Skeletal muscle satellite cell (primary cell): Measurements from ENCODE around the gene OSBPL6.
A peak's percentile ranks its signal among the peaks of the same experiment; 100 is the strongest.

Experiments
- H3K27me3 ChIP-seq: 2 replicates; pipeline ENCODE4 v1.7.0; 2013; ENCODE audit warnings: low read length; ENCODE audit not compliant: control insufficient read depth, insufficient read depth
- H3K36me3 ChIP-seq: 2 replicates; pipeline ENCODE4 v1.7.0; 2013; ENCODE audit warnings: mild to moderate bottlenecking, control low read depth, low read length; ENCODE audit not compliant: insufficient read depth
- H3K4me1 ChIP-seq: 2 replicates; pipeline ENCODE4 v1.7.0; 2013; ENCODE audit warnings: low read length; ENCODE audit not compliant: control insufficient read depth, insufficient read depth
- H3K4me2 ChIP-seq: 2 replicates; pipeline ENCODE4 v1.7.0; 2013; ENCODE audit warnings: mild to moderate bottlenecking, low read length
- H3K4me3 ChIP-seq: 2 replicates; pipeline ENCODE4 v1.7.0; 2013; ENCODE audit warnings: low read length
- H3K9ac ChIP-seq: 2 replicates; pipeline ENCODE4 v1.7.0; 2013; ENCODE audit warnings: mild to moderate bottlenecking, low read depth, low read length, moderate library complexity
- H3K9me3 ChIP-seq: replicated peaks from 2 replicates; pipeline ENCODE4 v1.7.0; 2013; ENCODE audit warnings: mild to moderate bottlenecking, control low read depth, low read length

The OSBPL6 gene

GRCh38 chr2:178241844-178242551 lies 47.7 kb downstream of the OSBPL6 start:
- Histone ChIP-seq H3K4me3 (no peak overlapping the region), H3K9ac (no peak overlapping the region), H3K4me2 (peak overlapping the region; percentile 34), H3K9me3 (no peaks in the 10 kb centered on the region), H3K27me3 (no peaks in the 10 kb centered on the region), H3K36me3 (no peaks in the 10 kb centered on the region), H3K4me1 (peaks cover 36% of the 10 kb centered on the region)

DNA sequence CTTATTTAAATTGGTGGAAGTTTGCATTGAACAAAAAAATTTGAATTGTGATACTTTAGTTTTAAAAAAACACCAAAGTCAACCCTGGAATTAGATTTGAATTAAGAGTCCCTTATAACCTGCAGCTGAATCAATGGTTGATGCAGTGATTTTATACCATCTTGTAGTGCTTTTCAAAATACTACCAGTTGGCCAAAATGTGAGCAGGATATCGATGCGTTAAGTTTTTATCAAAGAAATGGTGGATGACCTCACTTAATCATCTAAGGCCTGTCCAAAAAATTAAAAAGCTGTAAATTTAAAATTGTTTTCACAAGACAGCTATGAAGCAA lies 48.2 kb downstream of the OSBPL6 start:
- no peak overlapping the region for H3K9ac ChIP-seq
- H3K4me1 ChIP-seq = peaks cover 34% of the 10 kb centered on the region
- H3K27me3 ChIP-seq = no peaks in the 10 kb centered on the region
- no peaks in the 10 kb centered on the region for H3K9me3 ChIP-seq
- H3K4me3 ChIP-seq = no peak overlapping the region
- H3K4me2 ChIP-seq = no peak overlapping the region
- H3K36me3 ChIP-seq = no peaks in the 10 kb centered on the region

GRCh38 chr2:178243961-178244360 lies 49.6 kb downstream of the OSBPL6 start:
- H3K36me3 ChIP-seq = no peaks in the 10 kb centered on the region
- no peak overlapping the region for H3K4me2 ChIP-seq
- H3K9ac ChIP-seq = no peak overlapping the region
- no peaks in the 10 kb centered on the region for H3K9me3 ChIP-seq
- no peaks in the 10 kb centered on the region for H3K27me3 ChIP-seq
- H3K4me1 ChIP-seq = peaks cover 22% of the 10 kb centered on the region
- H3K4me3 ChIP-seq = no peak overlapping the region

DNA sequence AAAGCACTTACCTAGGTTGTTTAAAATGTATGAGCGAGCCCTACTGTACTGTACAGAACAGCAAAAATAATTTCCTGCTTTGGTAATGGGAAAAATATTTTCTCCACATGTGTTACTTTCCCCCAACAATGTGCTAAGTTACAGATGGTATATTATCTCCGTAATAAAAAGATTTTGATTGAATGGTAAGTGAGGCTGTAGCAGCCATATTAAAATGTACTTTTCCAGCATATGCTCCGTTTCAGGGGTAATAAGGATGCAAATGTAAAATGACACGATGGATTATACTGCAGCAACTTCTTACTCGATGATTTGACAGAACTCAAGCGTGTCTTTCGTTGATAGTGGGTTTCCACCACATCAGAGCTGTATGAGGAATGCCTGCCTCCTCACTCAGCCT lies 50.5 kb downstream of the OSBPL6 start:
- Histone ChIP-seq H3K4me3 (no peak overlapping the region), H3K4me1 (peaks cover 22% of the 10 kb centered on the region), H3K9me3 (no peaks in the 10 kb centered on the region), H3K4me2 (no peak overlapping the region), H3K27me3 (no peaks in the 10 kb centered on the region), H3K9ac (no peak overlapping the region), H3K36me3 (no peaks in the 10 kb centered on the region)

DNA sequence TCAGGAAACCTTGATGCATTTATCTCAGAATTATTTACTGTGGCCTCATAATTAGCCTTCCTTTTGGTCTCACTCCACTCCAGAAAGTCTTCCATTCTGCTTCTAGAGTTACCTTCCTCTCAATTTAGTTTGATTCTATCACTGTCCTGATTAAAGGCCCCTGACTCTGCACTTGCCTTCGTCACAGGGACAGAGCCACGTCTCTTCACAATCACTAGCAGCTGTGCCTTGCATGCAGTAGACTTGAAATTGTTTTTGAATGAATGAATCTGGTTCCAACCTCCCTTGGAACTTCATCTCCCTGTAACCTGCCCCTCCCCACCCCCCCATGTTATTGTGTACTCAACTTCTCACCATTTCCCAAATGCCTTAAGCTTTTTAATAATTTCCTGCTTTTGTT lies 52.4 kb downstream of the OSBPL6 start:
- Histone ChIP-seq H3K9me3 (no peaks in the 10 kb centered on the region), H3K27me3 (no peaks in the 10 kb centered on the region), H3K9ac (no peak overlapping the region), H3K4me2 (no peak overlapping the region), H3K4me3 (no peak overlapping the region), H3K36me3 (no peaks in the 10 kb centered on the region), H3K4me1 (peaks cover 21% of the 10 kb centered on the region)

- no peaks in the 10 kb centered on the region for H3K36me3 ChIP-seq
- no peak overlapping the region for H3K4me2 ChIP-seq
- peaks cover 15% of the 10 kb centered on the region for H3K4me1 ChIP-seq
- no peak overlapping the region for H3K9ac ChIP-seq
- H3K4me3 ChIP-seq = no peak overlapping the region
- H3K9me3 ChIP-seq = no peaks in the 10 kb centered on the region
- no peaks in the 10 kb centered on the region for H3K27me3 ChIP-seq
Observed at GRCh38 chr2:178247250-178247649, 52.9 kb downstream of the OSBPL6 start.

DNA sequence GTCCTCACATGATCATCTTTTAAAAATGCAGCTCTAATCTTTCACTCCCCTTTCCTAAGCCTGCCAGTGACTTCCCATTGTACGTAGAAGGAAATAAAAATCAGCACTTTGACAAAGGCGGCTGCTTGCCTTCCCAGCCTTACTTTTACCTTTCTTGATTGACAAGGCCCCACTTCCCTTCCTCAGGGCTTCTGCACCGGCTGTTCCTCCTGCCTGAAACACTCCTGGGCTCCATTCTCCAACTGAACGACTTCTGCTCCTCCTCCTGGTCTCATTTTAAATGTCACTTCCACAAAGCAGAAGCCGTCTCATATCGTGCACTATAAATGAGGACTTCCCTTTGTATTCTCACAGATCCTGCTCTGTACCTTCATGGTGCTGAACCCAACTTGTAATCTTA lies 56.1 kb downstream of the OSBPL6 start:
- Histone ChIP-seq H3K9me3 (no peaks in the 10 kb centered on the region), H3K4me2 (no peak overlapping the region), H3K4me3 (no peak overlapping the region), H3K4me1 (no peaks in the 10 kb centered on the region), H3K9ac (no peak overlapping the region), H3K36me3 (no peaks in the 10 kb centered on the region), H3K27me3 (no peaks in the 10 kb centered on the region)

DNA sequence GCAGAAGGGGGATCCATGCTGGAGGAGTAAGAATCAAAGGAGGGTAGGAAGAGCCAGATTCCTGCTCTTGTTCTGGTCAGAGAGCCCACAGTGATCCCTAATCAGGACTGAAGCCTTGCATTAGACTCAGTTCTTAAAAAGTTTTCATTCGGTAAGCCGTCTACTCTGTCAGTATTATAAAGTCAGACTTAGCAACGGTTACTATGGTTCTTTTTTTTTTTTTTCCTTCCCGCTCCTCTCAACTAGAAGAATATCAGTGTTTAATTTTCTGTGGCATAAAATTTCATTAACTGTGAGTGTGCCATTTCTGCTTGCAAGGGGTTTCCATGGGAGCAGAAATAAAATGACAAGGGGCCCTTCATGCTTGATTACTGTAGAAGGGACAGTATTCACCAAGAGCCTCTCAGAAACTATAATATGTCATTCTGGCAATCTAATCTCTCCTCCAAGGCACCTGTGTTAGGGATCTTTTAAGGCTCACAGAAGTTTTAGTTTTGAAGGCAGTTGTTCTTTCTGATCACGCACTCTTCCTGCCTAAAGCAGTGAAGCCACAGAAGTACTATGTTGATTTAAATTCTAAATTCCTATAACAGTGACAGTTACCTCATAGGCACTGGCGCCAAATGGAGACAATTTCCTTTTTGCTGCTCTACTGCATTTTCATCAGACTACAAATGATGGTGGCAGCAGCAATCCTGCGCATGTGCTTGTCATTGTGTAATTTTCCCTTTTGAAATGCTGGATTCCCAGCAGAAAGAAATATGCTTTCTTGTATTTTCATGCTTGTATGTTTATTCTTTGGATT lies 57.0 kb downstream of the OSBPL6 start:
- Histone ChIP-seq H3K4me2 (no peak overlapping the region), H3K4me3 (no peak overlapping the region), H3K4me1 (peaks cover 8% of the 10 kb centered on the region), H3K36me3 (no peaks in the 10 kb centered on the region), H3K9me3 (no peaks in the 10 kb centered on the region), H3K9ac (no peak overlapping the region), H3K27me3 (no peaks in the 10 kb centered on the region)

- no peaks in the 10 kb centered on the region for H3K36me3 ChIP-seq
- H3K9me3 ChIP-seq = no peaks in the 10 kb centered on the region
- peaks cover 33% of the 10 kb centered on the region for H3K4me1 ChIP-seq
- H3K4me3 ChIP-seq = no peak overlapping the region
- no peaks in the 10 kb centered on the region for H3K27me3 ChIP-seq
- H3K4me2 ChIP-seq = peak overlapping the region; percentile 24
- H3K9ac ChIP-seq = no peak overlapping the region
Observed at GRCh38 chr2:178256382-178257042, 62.2 kb downstream of the OSBPL6 start.

GRCh38 chr2:178257127-178257526 lies 62.8 kb downstream of the OSBPL6 start:
- peak overlapping the region; percentile 47 for H3K4me2 ChIP-seq
- no peak overlapping the region for H3K4me3 ChIP-seq

DNA sequence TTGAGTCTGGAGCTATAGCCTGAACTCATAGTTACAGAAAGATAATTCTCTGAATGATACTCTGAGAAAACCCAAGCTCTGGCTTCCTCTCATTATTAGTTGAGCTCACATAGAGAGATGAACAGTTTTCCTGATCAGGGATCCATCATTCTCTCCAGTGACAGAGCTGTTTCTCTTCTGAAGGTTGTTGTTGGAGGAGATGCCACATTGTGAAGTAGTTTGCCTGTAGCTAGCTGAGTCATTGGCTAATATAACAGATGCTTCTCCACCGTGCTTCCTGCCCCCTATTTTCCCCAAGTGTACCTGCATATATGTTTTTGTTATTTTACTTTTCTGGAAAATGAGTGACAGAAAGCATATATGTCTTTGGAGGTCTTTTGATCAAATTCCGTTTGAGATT lies 64.6 kb downstream of the OSBPL6 start:
- no peaks in the 10 kb centered on the region for H3K9me3 ChIP-seq
- H3K9ac ChIP-seq = no peak overlapping the region

More at GRCh38 chr2:178257127-178257526, 62.8 kb downstream of the OSBPL6 start:
- Histone ChIP-seq H3K9ac (no peak overlapping the region), H3K9me3 (no peaks in the 10 kb centered on the region), H3K36me3 (no peaks in the 10 kb centered on the region), H3K4me1 (peaks cover 33% of the 10 kb centered on the region), H3K27me3 (no peaks in the 10 kb centered on the region)

More for the DNA sequence above, 64.6 kb downstream of the OSBPL6 start:
- peaks cover 33% of the 10 kb centered on the region for H3K4me1 ChIP-seq
- H3K4me2 ChIP-seq = no peak overlapping the region
- no peaks in the 10 kb centered on the region for H3K36me3 ChIP-seq
- H3K27me3 ChIP-seq = no peaks in the 10 kb centered on the region
- H3K4me3 ChIP-seq = no peak overlapping the region
